GM20000 (cell line): ENCODE data around the gene DPP3.

Source experiments
- DNase-seq: peaks from one replicate; pipeline ENCODE4 v3.0.0; 2012; ENCODE audit warnings: low spot score
- TF ChIP-seq, protein P1 (sequence below): IDR thresholded peaks from 2 replicates; pipeline ENCODE4 v1.5.1; 2012; ENCODE audit warnings: mild to moderate bottlenecking, control low read depth; ENCODE audit errors: extremely low read depth, missing control alignments

Gene DPP3

GRCh38 chr11:66505276-66505816 lies 25.1 kb downstream of the DPP3 start:
- DNase-seq: no peak
- TF ChIP-seq, protein P1, sequence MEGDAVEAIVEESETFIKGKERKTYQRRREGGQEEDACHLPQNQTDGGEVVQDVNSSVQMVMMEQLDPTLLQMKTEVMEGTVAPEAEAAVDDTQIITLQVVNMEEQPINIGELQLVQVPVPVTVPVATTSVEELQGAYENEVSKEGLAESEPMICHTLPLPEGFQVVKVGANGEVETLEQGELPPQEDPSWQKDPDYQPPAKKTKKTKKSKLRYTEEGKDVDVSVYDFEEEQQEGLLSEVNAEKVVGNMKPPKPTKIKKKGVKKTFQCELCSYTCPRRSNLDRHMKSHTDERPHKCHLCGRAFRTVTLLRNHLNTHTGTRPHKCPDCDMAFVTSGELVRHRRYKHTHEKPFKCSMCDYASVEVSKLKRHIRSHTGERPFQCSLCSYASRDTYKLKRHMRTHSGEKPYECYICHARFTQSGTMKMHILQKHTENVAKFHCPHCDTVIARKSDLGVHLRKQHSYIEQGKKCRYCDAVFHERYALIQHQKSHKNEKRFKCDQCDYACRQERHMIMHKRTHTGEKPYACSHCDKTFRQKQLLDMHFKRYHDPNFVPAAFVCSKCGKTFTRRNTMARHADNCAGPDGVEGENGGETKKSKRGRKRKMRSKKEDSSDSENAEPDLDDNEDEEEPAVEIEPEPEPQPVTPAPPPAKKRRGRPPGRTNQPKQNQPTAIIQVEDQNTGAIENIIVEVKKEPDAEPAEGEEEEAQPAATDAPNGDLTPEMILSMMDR: no peak

DNA sequence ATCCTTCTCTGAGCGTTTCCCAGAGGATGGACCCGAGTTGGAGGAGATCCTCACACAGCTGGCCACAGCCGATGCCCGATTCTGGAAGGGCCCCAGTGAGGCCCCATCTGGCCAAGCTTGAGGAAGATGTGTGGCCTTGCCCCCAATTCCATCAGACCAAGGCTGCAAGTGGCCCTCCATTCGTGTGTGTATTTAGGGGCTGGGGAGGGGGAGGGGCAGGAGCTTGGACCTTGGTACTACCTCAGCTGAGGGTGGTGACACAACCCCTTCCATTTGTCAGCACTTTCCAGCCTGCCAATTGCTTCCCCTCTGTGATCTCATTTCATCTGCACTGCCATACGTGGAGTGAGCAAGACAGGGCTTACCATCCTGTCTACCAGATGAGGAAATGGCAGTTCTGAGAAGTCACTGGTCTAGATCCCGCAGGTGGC lies 28.9 kb downstream of the DPP3 start:
- TF ChIP-seq, protein P1: no peak

GRCh38 chr11:66510271-66510989 lies 30.2 kb downstream of the DPP3 start, which contains the start of gene BBS1:
Gene BBS1, plus strand, starts transcription at chr11:66510635. Its CDS starts 25 bp downstream, at chr11:66510660.
- peak; percentile 89 for DNase-seq

More for the DNA sequence above, 28.9 kb downstream of the DPP3 start:
- no peak for DNase-seq

DNA sequence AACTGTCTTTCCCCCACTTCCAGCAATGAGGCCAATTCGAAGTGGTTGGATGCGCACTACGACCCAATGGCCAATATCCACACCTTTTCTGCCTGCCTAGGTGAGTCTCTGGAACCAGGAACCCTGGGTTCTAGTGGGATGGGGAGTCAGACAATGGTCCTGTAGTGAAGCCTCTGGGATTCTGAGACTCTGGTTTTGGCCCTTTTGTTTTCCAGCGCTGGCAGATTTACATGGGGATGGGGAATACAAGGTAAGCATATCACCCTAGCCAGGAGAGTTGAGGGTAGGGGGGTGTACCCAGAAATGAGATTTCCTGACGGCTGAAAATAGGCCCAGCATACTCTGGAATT lies 30.7 kb downstream of the DPP3 start:
- TF ChIP-seq, protein P1: no peak
- DNase-seq: no peak

More at GRCh38 chr11:66510271-66510989, 30.2 kb downstream of the DPP3 start, which contains the start of gene BBS1:
- TF ChIP-seq, protein P1: no peak

DNA sequence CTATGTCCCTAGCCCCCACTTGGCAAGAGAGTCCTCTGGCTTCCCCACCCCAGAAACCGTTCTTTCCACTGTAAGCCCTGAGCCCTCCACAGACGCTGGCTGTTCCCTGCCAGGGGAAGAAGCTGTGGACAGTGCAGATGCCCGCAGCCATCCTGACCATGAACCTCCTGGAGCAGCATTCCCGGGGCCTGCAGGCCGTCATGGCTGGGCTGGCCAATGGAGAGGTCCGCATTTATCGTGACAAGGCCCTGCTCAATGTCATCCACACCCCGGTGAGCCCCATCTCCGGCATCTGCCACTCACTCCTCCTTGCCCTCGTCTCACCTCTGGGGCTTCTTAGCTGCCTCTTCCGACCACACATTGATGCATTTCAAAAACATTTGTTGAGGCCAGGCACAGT lies 43.4 kb downstream of the DPP3 start:
- TF ChIP-seq, protein P1: no peak

DNA sequence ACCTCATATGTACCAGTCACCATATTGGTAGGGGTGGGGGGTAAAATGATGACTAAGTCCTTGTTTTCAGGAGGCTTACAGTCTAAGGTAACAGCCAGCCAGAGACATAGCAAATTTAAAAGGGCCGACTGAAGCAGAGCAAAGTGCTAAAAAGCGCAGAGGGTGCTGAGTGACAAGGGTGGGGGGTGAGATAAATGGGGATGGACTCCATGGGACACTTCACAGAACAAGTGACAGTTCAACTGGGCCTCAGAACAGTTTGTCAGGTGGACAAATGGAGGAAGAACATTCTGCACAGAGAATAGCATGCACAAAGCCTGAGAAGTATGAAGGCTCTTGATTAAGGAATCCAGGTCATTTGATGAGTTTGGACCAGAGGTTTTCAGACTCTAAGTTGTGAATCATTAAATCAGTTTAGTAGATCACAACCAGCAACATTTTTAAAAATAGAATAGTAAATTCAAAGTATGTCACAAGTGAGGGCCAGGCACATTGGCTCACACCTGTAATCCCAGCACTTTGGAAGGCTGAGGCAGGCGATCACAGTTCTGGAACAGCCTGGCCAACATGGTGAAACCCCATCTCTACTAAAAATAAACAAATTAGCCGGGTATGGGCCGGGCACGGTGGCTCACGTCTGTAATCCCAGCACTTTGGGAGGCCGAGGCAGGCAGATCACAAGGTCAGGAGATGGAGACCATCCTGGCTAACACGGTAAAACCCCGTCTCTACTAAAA lies 44.2 kb downstream of the DPP3 start:
- TF ChIP-seq, protein P1: no peak
- no peak for DNase-seq

More for the DNA sequence above, 43.4 kb downstream of the DPP3 start:
- no peak for DNase-seq

DNA sequence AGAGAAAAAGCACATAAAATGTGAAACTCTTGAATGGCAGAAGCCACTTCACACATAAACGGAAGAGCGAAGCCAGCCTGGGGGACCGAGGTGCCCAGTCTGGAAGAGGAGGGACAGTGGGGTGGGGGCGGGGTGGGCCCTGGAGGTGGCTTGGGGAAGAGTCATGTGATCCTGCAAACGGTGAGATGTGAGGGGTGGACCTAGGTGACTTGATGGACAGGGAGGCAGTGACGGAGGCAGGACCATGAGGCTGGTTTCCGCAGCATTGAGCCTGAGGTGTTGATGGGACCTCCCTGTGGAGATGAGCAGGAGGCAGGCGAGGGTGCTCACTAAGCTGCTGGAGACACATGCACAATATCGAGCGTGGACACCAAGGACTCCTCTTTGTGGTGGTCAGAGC lies 48.8 kb downstream of the DPP3 start:
- TF ChIP-seq, protein P1: no peak
- no peak for DNase-seq
